DND-41 (cell line): Measurements from ENCODE around the gene UVSSA.
A peak's percentile ranks its signal among the peaks of the same experiment; 100 is the strongest.

Source experiments
- ATAC-seq: fragments of 200-7000 bp; cut with Tn5 transposase; 3 replicates; pipeline ENCODE4 v1.9.1; 2021; ENCODE audit warnings: low read depth; ENCODE audit not compliant: insufficient read depth
- DNase-seq: peaks from one replicate; pipeline ENCODE4 v3.0.0-alpha.2; 2020
- H2AFZ ChIP-seq: 2 replicates; pipeline ENCODE4 v1.6.0; 2012; ENCODE audit warnings: low read depth, low read length
- H3K27ac ChIP-seq: 2 replicates; pipeline ENCODE4 v1.5.1; 2012; ENCODE audit warnings: low read length, inconsistent platforms
- H3K27me3 ChIP-seq: fragments of 200-600 bp; sonication (generic); 2 replicates; pipeline ENCODE4 v1.6.0; 2012; ENCODE audit warnings: low read length, mild to moderate bottlenecking, inconsistent platforms; ENCODE audit not compliant: insufficient read depth, poor library complexity
- H3K36me3 ChIP-seq: 2 replicates; pipeline ENCODE4 v1.5.1; 2012; ENCODE audit warnings: low read length, inconsistent platforms; ENCODE audit not compliant: insufficient read depth
- H3K4me1 ChIP-seq: 2 replicates; pipeline ENCODE4 v1.5.1; 2012; ENCODE audit warnings: mild to moderate bottlenecking, low read length; ENCODE audit not compliant: insufficient read depth
- H3K4me2 ChIP-seq: 2 replicates; pipeline ENCODE4 v1.6.0; 2012; ENCODE audit warnings: mild to moderate bottlenecking, moderate library complexity, low read length, inconsistent platforms; ENCODE audit not compliant: insufficient read depth
- H3K4me3 ChIP-seq, 2 experiments: fragments of 200-600 bp in 1 of 2; shearing (Covaris generic) in 1 of 2; 2 replicates each; pipeline ENCODE4 v1.5.1; 2012 to 2016; ENCODE audit warnings: inconsistent platforms in 2 of 2, low read length in 2 of 2, mild to moderate bottlenecking in 2 of 2, low read depth in 1 of 2, moderate library complexity in 1 of 2
- H3K79me2 ChIP-seq: 2 replicates; pipeline ENCODE4 v1.6.0; 2012; ENCODE audit warnings: low read length, inconsistent platforms; ENCODE audit not compliant: insufficient read depth
- H3K9ac ChIP-seq: 2 replicates; pipeline ENCODE4 v1.6.0; 2012; ENCODE audit warnings: low read depth, mild to moderate bottlenecking, inconsistent platforms, low read length, moderate library complexity
- H3K9me3 ChIP-seq: 2 replicates; pipeline ENCODE4 v1.5.1; 2012; ENCODE audit warnings: low read length, moderate library complexity, mild to moderate bottlenecking, inconsistent platforms; ENCODE audit not compliant: insufficient read depth, severe bottlenecking
- H4K20me1 ChIP-seq: 2 replicates; pipeline ENCODE4 v1.6.0; 2012; ENCODE audit warnings: low read length; ENCODE audit not compliant: insufficient read depth
- EZH2 ChIP-seq: IDR thresholded peaks from 3 replicates; pipeline ENCODE4 v1.6.1; 2012; ENCODE audit warnings: borderline replicate concordance, low read depth, mild to moderate bottlenecking, moderate library complexity, low read length, inconsistent platforms; ENCODE audit not compliant: severe bottlenecking
- TF ChIP-seq, protein P1 (sequence below): IDR thresholded peaks from 2 replicates; pipeline ENCODE4 v1.5.1; 2012; ENCODE audit warnings: borderline replicate concordance, low read length, moderate library complexity, mild to moderate bottlenecking; ENCODE audit not compliant: poor library complexity, severe bottlenecking; ENCODE audit errors: extremely low read depth

The UVSSA gene

GRCh38 chr4:1346781-1347409, at the start of gene UVSSA:
Gene UVSSA (plus strand): TSS chr4:1347208. CDS start chr4:1348092, 884 bp downstream.
- peaks cover 48% of the 10 kb centered on the region for H3K4me1 ChIP-seq
- no peaks in the 10 kb centered on the region for H3K27me3 ChIP-seq
- peaks cover 4% of the 10 kb centered on the region for H4K20me1 ChIP-seq
- peak within 1 kb of the TSS; percentile 85 for H3K27ac ChIP-seq
- H3K4me3 ChIP-seq, result peak within 1 kb of the TSS; percentile 83 to 85
- ATAC-seq (peak; percentile 90), DNase-seq (peak; percentile 100)
- H3K9ac ChIP-seq, result peak within 1 kb of the TSS; percentile 96
- H3K36me3 ChIP-seq, result peaks cover 19% of the 10 kb centered on the region
- H3K9me3 ChIP-seq, result no peaks in the 10 kb centered on the region
- peaks cover 42% of the 10 kb centered on the region for H3K79me2 ChIP-seq
- peak within 1 kb of the TSS; percentile 90 for H3K4me2 ChIP-seq
- peak within 1 kb of the TSS; percentile 86 for H2AFZ ChIP-seq
- TF ChIP-seq, protein P1, sequence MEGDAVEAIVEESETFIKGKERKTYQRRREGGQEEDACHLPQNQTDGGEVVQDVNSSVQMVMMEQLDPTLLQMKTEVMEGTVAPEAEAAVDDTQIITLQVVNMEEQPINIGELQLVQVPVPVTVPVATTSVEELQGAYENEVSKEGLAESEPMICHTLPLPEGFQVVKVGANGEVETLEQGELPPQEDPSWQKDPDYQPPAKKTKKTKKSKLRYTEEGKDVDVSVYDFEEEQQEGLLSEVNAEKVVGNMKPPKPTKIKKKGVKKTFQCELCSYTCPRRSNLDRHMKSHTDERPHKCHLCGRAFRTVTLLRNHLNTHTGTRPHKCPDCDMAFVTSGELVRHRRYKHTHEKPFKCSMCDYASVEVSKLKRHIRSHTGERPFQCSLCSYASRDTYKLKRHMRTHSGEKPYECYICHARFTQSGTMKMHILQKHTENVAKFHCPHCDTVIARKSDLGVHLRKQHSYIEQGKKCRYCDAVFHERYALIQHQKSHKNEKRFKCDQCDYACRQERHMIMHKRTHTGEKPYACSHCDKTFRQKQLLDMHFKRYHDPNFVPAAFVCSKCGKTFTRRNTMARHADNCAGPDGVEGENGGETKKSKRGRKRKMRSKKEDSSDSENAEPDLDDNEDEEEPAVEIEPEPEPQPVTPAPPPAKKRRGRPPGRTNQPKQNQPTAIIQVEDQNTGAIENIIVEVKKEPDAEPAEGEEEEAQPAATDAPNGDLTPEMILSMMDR, result no peak
- TF ChIP-seq EZH2, result no peak

DNA sequence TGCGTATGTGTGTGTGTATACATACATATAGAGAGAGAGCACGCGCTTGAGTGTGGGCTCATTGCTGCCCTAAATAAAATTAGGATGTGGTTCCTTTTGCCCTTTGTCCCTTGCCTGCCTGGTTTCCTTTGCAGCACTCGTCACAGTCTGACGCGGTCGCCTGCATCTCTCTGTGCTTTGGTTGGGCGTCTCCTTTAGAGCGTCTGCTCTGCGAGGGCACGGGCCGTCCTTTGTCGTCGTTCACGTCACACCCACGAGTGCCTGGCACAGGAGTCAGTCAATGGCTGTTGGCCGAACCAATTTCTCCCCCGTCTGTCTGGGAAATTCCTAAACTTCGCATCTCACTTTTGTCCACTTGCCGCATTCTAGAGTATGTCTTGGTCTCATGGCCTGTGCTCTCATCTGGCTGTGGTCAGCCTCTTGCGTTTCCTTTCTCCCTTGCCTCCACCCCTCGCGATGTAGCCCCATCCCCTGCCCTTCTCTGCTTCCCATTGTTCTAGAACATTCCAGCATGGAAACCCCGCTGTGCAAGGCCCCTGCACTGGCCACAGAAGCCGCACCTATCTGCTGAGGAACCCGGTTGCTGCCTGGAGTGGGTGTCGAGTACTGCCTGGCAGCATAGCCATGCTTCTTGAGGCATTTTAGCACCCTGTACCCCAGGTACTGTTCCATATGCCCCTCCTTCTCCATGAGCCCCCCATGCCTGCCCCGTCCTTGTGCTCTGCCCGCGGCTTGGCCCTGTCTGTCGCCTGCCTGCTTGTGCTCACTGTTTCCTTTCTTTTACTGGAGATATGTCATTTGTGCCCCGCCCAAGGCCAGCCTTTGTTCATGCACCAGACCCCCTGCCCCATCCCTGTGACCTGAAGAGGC, 49.3 kb upstream of the UVSSA start:
- TF ChIP-seq, protein P1, result no peak
- no peak for TF ChIP-seq EZH2
- Histone ChIP-seq H3K9ac (no peak overlapping the region), H3K27me3 (no peaks in the 10 kb centered on the region), H3K36me3 (peaks cover 54% of the 10 kb centered on the region), H3K4me2 (no peak overlapping the region), H2AFZ (no peak overlapping the region), H3K9me3 (no peaks in the 10 kb centered on the region), H3K4me1 (peaks cover 6% of the 10 kb centered on the region), H4K20me1 (peaks cover 79% of the 10 kb centered on the region), H3K27ac (no peak overlapping the region), H3K79me2 (peaks cover 97% of the 10 kb centered on the region), H3K4me3 (no peak overlapping the region)
- DNase-seq (no peak), ATAC-seq (no peak)

DNA sequence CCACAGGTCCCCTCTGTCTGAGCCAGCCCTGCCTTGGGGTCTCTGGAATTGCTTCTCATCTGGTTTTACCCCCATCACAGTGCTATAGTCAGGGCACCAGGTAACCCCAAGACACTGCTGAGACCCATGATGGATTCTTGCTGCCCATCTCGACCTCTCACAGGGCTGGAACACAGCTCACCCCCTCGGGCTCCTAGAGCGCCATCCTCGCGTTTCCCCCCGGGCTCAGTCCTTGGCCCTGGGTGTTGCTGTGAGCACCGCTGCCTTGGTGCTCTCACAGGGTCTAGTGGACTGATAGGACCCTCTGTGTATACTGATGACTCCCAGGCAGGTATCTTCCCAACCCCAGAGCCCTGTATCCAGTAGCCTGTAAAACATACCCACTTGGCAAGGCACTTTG, 48.5 kb upstream of the UVSSA start:
- Histone ChIP-seq H3K79me2 (peaks cover 97% of the 10 kb centered on the region), H4K20me1 (peaks cover 82% of the 10 kb centered on the region)
- no peak for ATAC-seq

More for the DNA sequence above, 48.5 kb upstream of the UVSSA start:
- Histone ChIP-seq H3K36me3 (peaks cover 56% of the 10 kb centered on the region), H3K9me3 (no peaks in the 10 kb centered on the region), H3K27ac (no peak overlapping the region), H2AFZ (no peak overlapping the region), H3K4me2 (no peak overlapping the region), H3K4me1 (peaks cover 3% of the 10 kb centered on the region; the same call in 1 of the 2 replicates), H3K4me3 (no peak overlapping the region), H3K27me3 (no peaks in the 10 kb centered on the region), H3K9ac (no peak overlapping the region)
- no peak for DNase-seq
- TF ChIP-seq, protein P1, result no peak
- TF ChIP-seq EZH2, result no peak
